CD4-positive, alpha-beta T cell (primary cell): ENCODE measurements around the gene RUSF1. TPM values are rescaled to one million over a fixed set of nuclear protein-coding genes. Genes with fewer than 3 reads are reported as not detected.

ENCODE experiments used
- ATAC-seq: fragments of 200-7000 bp; cut with Tn5 transposase; one replicate; pipeline ENCODE4 v1.10.0; 2022; ENCODE audit warnings: mild to moderate bottlenecking; ENCODE audit not compliant: poor library complexity
- CTCF ChIA-PET: fragments of 350-600 bp; sonication (Branson Sonifier 250); formaldehyde crosslinking; loops from one replicate; lab custom pipeline; 2021; ENCODE audit warnings: antibody characterized with exemption, inconsistent platforms; lab: Charles Lee
- POLR2A ChIA-PET: fragments of 350-600 bp; sonication (Branson Sonifier 250); formaldehyde crosslinking; loops from one replicate; lab custom pipeline; 2021; ENCODE audit warnings: antibody characterized with exemption, inconsistent platforms; lab: Charles Lee
- DNase-seq, 14 experiments: peaks; one replicate each; pipeline ENCODE4 v3.0.0-alpha.2; 2013 to 2020; ENCODE audit warnings: mixed read lengths in 2 of 14
- H3K27ac ChIP-seq, 2 donors: one replicate each; pipeline versions ENCODE4 v1.5.1 to v1.7.0; 2013; ENCODE audit warnings: low read length in 2 of 2, low read depth in 1 of 2, mild to moderate bottlenecking in 1 of 2
- H3K27me3 ChIP-seq, 2 experiments: 1 replicate in 1 of 2; 2 replicates in 1 of 2; pipeline versions ENCODE4 v1.6.1 to v1.7.0; 2013; ENCODE audit warnings: low read length in 2 of 2, control low read depth in 1 of 2, mild to moderate bottlenecking in 1 of 2, moderate library complexity in 1 of 2; ENCODE audit not compliant: insufficient read depth in 2 of 2, control insufficient read depth in 1 of 2
- H3K36me3 ChIP-seq: one replicate; pipeline ENCODE4 v1.6.1; 2013; ENCODE audit warnings: low read length, control low read depth; ENCODE audit not compliant: insufficient read depth
- H3K4me1 ChIP-seq: one replicate; pipeline ENCODE4 v1.6.1; 2013; ENCODE audit warnings: low read length, control low read depth; ENCODE audit not compliant: insufficient read depth
- H3K4me3 ChIP-seq: one replicate; pipeline ENCODE4 v1.5.1; 2013; ENCODE audit warnings: mild to moderate bottlenecking, low read length, moderate library complexity
- H3K9me3 ChIP-seq, 2 experiments: 1 replicate in 1 of 2; 2 replicates in 1 of 2; pipeline versions ENCODE4 v1.6.1 to v1.7.0; 2013; ENCODE audit warnings: low read length in 2 of 2, mild to moderate bottlenecking in 2 of 2, control low read depth in 1 of 2, moderate library complexity in 1 of 2; ENCODE audit not compliant: control insufficient read depth in 1 of 2, insufficient read depth in 1 of 2
- H3K27ac Mint-ChIP-seq: one replicate; pipeline ENCODE4 v1.8.0; 2020; ENCODE audit warnings: mixed read lengths
- H3K27me3 Mint-ChIP-seq: one replicate; pipeline ENCODE4 v1.8.0; 2021; ENCODE audit warnings: mixed read lengths
- H3K36me3 Mint-ChIP-seq: one replicate; pipeline ENCODE4 v1.8.0; 2021; ENCODE audit warnings: low read depth, mixed read lengths
- H3K4me1 Mint-ChIP-seq: one replicate; pipeline ENCODE4 v1.8.0; 2021; ENCODE audit warnings: low read depth, mixed read lengths
- H3K4me3 Mint-ChIP-seq: one replicate; pipeline ENCODE4 v1.8.0; 2020; ENCODE audit warnings: mild to moderate bottlenecking, mixed read lengths
- H3K9me3 Mint-ChIP-seq: one replicate; pipeline ENCODE4 v1.8.0; 2020; ENCODE audit warnings: mixed read lengths
- CTCF ChIP-seq: fragments of 200-600 bp; IDR thresholded peaks from one replicate; pipeline ENCODE4 v1.8.0; 2022; ENCODE audit warnings: antibody characterized with exemption, mild to moderate bottlenecking
- intact Hi-C, 2 experiments: fragments of 100-400 bp; cut with DNase I in 1 of 2; cut with micrococcal nuclease in 1 of 2; formaldehyde crosslinking; loops; one replicate each; pipeline versions ENCODE4 v1.15.1 to v1.9.0; 2023 to 2025; cut with DNase I, micrococcal nuclease
- total RNA-seq, 174 experiments: library from RNA in 2 of 174; stranded (reverse) in 2 of 174; gene quantifications; one replicate each; pipeline ENCODE4 v1.2.3 and lab custom pipeline; 2021 to 2026

The RUSF1 gene
- total RNA-seq, 2 experiments from 2014 or later, result 69.2 to 73.2 TPM

GRCh38 chr16:31476303-31477219 lies 31.6 kb downstream of the RUSF1 start:
- peaks cover 45% of the 10 kb centered on the region for H3K4me1 ChIP-seq
- peaks cover 10 to 18% of the 10 kb centered on the region in 2 experiments for H3K27me3 ChIP-seq
- peaks cover 0 to 6% of the 10 kb centered on the region in 2 experiments for H3K9me3 ChIP-seq
- peaks cover 28% of the 10 kb centered on the region for H3K4me1 Mint-ChIP-seq
- H3K4me3 Mint-ChIP-seq, result peak overlapping the region; percentile 88
- peak; percentile 81 to 99 (median 90) for DNase-seq
- ChIA-PET CTCF (interaction anchor here (1.3 kb wide), 1 partner anchor 34 kb away, joined by 3 read pairs; the partner anchor contains the start of gene ZNF843), POLR2A (interaction anchor here (0.9 to 6.2 kb wide), 12 partner anchors 12 to 397 kb away, joined by 3 to 69 read pairs (median 6); partner anchors contain the start of genes ARMC5, FUS, RUSF1 and ZNF267)
- intact Hi-C loops, result loop anchor here (1.0 to 2.0 kb wide), 3 partner anchors 11 to 18 kb away; partner anchors contain the start of gene ARMC5 (in 1 of the 2)
- H3K27ac Mint-ChIP-seq, result peak overlapping the region; percentile 83
- H3K36me3 ChIP-seq, result no peaks in the 10 kb centered on the region
- H3K27me3 Mint-ChIP-seq, result peaks cover 13% of the 10 kb centered on the region
- peak; percentile 87 for ATAC-seq
- H3K4me3 ChIP-seq, result peak overlapping the region; percentile 71
- no peaks in the 10 kb centered on the region for H3K36me3 Mint-ChIP-seq
- H3K9me3 Mint-ChIP-seq, result no peaks in the 10 kb centered on the region
- no peak overlapping the region for H3K27ac ChIP-seq
- TF ChIP-seq CTCF, result no peak

- Histone ChIP-seq H3K4me1 (peaks cover 47% of the 10 kb centered on the region), H3K36me3 (no peaks in the 10 kb centered on the region), H3K27ac (no peak overlapping the region), H3K9me3 (peaks cover 0 to 6% of the 10 kb centered on the region in 2 experiments), H3K4me3 (peak overlapping the region; percentile 71), H3K27me3 (peaks cover 10 to 24% of the 10 kb centered on the region in 2 experiments)
- Mint-ChIP-seq H3K4me3 (peak overlapping the region; percentile 88), H3K36me3 (no peaks in the 10 kb centered on the region), H3K27ac (peak overlapping the region; percentile 83), H3K9me3 (no peaks in the 10 kb centered on the region), H3K4me1 (peaks cover 28% of the 10 kb centered on the region), H3K27me3 (peaks cover 13% of the 10 kb centered on the region)
- TF ChIP-seq CTCF, result no peak
- intact Hi-C loops, result loop anchor here (1.0 to 2.0 kb wide), 2 partner anchors 16 to 17 kb away; partner anchors contain the start of gene ARMC5 (in 1 of the 2)
- POLR2A ChIA-PET, result interaction anchor here (1.4 to 6.2 kb wide), 7 partner anchors 12 to 398 kb away, joined by 5 to 69 read pairs (median 7); partner anchors contain the start of genes ARMC5, FUS, RUSF1 and ZNF267
- CTCF ChIA-PET, result interaction anchor here (1.6 kb wide), 1 partner anchor 15 kb away, joined by 6 read pairs; no protein-coding TSS in a partner anchor
- no peak for ATAC-seq
- DNase-seq, result peak in 3 of 14 experiments; percentile 18 to 45 (median 32)
These were observed 32.3 kb downstream of the RUSF1 start for GRCh38 chr16:31475946-31476302.
